ENCODE measurements around the gene FAM174B. TPM values are rescaled to one million over a fixed set of nuclear protein-coding genes. Genes with fewer than 3 reads are reported as not detected.

Gene FAM174B
- total and polyA plus RNA-seq, 10 of the 15 experiments (the other 5 are each of a cell fraction or from before 2014, with no cell fraction given): 0.71 to 15.9 (median 4.2) TPM

DNA sequence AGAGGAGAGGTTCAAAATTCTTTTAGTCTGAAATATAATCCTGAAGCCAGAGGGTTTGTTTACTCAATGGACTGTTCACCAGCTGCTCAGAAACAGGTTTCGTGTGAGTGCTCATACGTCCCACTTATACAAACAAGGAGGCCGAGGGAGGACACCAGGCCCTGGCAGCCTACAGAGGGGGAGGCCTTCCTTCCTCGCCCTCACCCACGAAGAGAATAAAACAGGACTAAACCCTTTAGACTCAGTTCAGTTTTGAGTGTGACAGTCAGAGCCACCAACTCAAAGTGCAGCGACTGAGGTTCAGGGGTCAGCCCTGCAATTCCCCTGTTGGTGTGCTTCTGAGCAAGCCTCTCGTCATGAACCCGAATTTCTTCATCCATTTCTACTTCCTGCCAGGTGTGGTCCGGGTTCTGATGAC, 17.3 kb downstream of the FAM174B start (continued):
- TF ChIP-seq, protein P1, sequence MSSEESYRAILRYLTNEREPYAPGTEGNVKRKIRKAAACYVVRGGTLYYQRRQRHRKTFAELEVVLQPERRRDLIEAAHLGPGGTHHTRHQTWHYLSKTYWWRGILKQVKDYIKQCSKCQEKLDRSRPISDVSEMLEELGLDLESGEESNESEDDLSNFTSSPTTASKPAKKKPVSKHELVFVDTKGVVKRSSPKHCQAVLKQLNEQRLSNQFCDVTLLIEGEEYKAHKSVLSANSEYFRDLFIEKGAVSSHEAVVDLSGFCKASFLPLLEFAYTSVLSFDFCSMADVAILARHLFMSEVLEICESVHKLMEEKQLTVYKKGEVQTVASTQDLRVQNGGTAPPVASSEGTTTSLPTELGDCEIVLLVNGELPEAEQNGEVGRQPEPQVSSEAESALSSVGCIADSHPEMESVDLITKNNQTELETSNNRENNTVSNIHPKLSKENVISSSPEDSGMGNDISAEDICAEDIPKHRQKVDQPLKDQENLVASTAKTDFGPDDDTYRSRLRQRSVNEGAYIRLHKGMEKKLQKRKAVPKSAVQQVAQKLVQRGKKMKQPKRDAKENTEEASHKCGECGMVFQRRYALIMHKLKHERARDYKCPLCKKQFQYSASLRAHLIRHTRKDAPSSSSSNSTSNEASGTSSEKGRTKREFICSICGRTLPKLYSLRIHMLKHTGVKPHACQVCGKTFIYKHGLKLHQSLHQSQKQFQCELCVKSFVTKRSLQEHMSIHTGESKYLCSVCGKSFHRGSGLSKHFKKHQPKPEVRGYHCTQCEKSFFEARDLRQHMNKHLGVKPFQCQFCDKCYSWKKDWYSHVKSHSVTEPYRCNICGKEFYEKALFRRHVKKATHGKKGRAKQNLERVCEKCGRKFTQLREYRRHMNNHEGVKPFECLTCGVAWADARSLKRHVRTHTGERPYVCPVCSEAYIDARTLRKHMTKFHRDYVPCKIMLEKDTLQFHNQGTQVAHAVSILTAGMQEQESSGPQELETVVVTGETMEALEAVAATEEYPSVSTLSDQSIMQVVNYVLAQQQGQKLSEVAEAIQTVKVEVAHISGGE (CRISPR knock-in tag; IDR thresholded peaks at IDR 0.05): no peak
- no peak for TF ChIP-seq SUZ12 (IDR thresholded peaks at IDR 0.05; ENCODE audit: unreplicated experiment)
- no peak for TF ChIP-seq FOS (IDR thresholded peaks at IDR 0.05; ENCODE audit: borderline replicate concordance, extremely low read depth, insufficient read length)
- no peak for TF ChIP-seq ZZZ3 (IDR thresholded peaks at IDR 0.05; ENCODE audit: control insufficient read depth, insufficient read length, low read depth)
- TF ChIP-seq SREBF1 (IDR thresholded peaks at IDR 0.05; ENCODE audit: low read length): no peak
- no peak for TF ChIP-seq HCFC1 (IDR thresholded peaks at IDR 0.05; ENCODE audit: low read length)
- TF ChIP-seq, protein P2, sequence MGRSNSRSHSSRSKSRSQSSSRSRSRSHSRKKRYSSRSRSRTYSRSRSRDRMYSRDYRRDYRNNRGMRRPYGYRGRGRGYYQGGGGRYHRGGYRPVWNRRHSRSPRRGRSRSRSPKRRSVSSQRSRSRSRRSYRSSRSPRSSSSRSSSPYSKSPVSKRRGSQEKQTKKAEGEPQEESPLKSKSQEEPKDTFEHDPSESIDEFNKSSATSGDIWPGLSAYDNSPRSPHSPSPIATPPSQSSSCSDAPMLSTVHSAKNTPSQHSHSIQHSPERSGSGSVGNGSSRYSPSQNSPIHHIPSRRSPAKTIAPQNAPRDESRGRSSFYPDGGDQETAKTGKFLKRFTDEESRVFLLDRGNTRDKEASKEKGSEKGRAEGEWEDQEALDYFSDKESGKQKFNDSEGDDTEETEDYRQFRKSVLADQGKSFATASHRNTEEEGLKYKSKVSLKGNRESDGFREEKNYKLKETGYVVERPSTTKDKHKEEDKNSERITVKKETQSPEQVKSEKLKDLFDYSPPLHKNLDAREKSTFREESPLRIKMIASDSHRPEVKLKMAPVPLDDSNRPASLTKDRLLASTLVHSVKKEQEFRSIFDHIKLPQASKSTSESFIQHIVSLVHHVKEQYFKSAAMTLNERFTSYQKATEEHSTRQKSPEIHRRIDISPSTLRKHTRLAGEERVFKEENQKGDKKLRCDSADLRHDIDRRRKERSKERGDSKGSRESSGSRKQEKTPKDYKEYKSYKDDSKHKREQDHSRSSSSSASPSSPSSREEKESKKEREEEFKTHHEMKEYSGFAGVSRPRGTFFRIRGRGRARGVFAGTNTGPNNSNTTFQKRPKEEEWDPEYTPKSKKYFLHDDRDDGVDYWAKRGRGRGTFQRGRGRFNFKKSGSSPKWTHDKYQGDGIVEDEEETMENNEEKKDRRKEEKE (IDR thresholded peaks at IDR 0.05): no peak
- no peak for TF ChIP-seq CUX1 (IDR thresholded peaks at IDR 0.05; ENCODE audit: insufficient replicate concordance, low read depth, low read length)
- TF ChIP-seq EP300 (IDR thresholded peaks at IDR 0.05; ENCODE audit: borderline replicate concordance in 1 of 2, control insufficient read depth in 1 of 2, low read depth in 2 of 2, low read length in 2 of 2): no peak
- TF ChIP-seq IKZF2 (IDR thresholded peaks at IDR 0.05): no peak
- TF ChIP-seq PML (IDR thresholded peaks at IDR 0.05; ENCODE audit: low read length): no peak
- no peak for TF ChIP-seq ELK1 (IDR thresholded peaks at IDR 0.05; ENCODE audit: low read depth, low read length)
- TF ChIP-seq ZNF384 (IDR thresholded peaks at IDR 0.05; ENCODE audit: borderline replicate concordance, low read depth, low read length): no peak
- no peak for TF ChIP-seq TCF12 (IDR thresholded peaks at IDR 0.05; ENCODE audit: low read depth, low read length)
- TF ChIP-seq WRNIP1 (IDR thresholded peaks at IDR 0.05; ENCODE audit: borderline replicate concordance, low read depth, low read length): no peak
- TF ChIP-seq NBN (IDR thresholded peaks at IDR 0.05): no peak
- no peak for TF ChIP-seq TAF1 (IDR thresholded peaks at IDR 0.05; ENCODE audit: borderline replicate concordance, low read depth, low read length)
- TF ChIP-seq ZNF622 (IDR thresholded peaks at IDR 0.05): no peak
- no peak for TF ChIP-seq RB1 (IDR thresholded peaks at IDR 0.05; ENCODE audit: borderline replicate concordance)
